K562 (cell line): Measurements from ENCODE around the gene FN1. TPM values are rescaled to one million over a fixed set of nuclear protein-coding genes. Genes with fewer than 3 reads are reported as not detected.

ENCODE experiments used
- KHSRP ChIP-seq: fragments of 450-650 bp; IDR thresholded peaks from 2 replicates; pipeline ENCODE4 v1.6.1; 2017
- REST ChIP-seq, 2 experiments: fragments of 450-650 bp; formaldehyde crosslinking in 1 of 2; IDR thresholded peaks; 2 replicates each; pipeline versions ENCODE4 v1.4.0 to v1.6.1; 2014 to 2020; ENCODE audit warnings: mild to moderate bottlenecking in 2 of 2, borderline replicate concordance in 1 of 2, low read depth in 1 of 2
- TFAP4 ChIP-seq: sonication (generic); formaldehyde crosslinking; IDR thresholded peaks from 2 replicates; pipeline ENCODE4 v1.8.0; 2022; ENCODE audit warnings: missing genetic modification reagents, mild to moderate bottlenecking, moderate library complexity, borderline replicate concordance
- THAP12 ChIP-seq: fragments of 250-450 bp; sonication (Bioruptor Pico); IDR thresholded peaks from 2 replicates; pipeline ENCODE4 v1.9.0; 2021; ENCODE audit warnings: mild to moderate bottlenecking, inconsistent platforms
- ZNF121 ChIP-seq: sonication (generic); formaldehyde crosslinking; conservative IDR thresholded peaks from 2 replicates; pipeline ENCODE4 v1.8.0; 2022; ENCODE audit warnings: missing genetic modification reagents
- polyA plus RNA-seq, 8 experiments: library from polyadenylated mRNA; depleted of rRNA in 4 of 8; stranded (reverse) in 5 of 8; unstranded in 3 of 8; fragments of >200 nt; fragmentation: Nextera tagmentation in 2 of 8; fragmentation: Illumina TruSeq in 1 of 8; extraction: Ambion mirVana in 2 of 8; extraction: Trizol in 1 of 8; gene quantifications; 2 replicates each; pipeline versions ENCODE4 v1.2.1 to v1.2.3, GENCODE V29; 2011 to 2014; ENCODE audit warnings: inconsistent platforms in 1 of 8, missing spikeins in 1 of 8
- total RNA-seq, 7 experiments: library from RNA; depleted of rRNA in 6 of 7; stranded (reverse); fragments of >200 nt in 6 of 7; fragmentation: Illumina TruSeq in 2 of 7; extraction: Trizol in 2 of 7; gene quantifications; 2 replicates each; pipeline versions ENCODE4 v1.2.1 to v1.2.3, GENCODE V29; 2011 to 2021; ENCODE audit warnings: low replicate concordance in 1 of 7

The FN1 gene
- total and polyA plus RNA-seq, 9 of the 15 experiments (the other 6 are each of a cell fraction or from before 2014, with no cell fraction given): 7.4 to 19.1 (median 11.2) TPM

GRCh38 chr2:215476424-215476823 is 40.6 kb upstream of the FN1 start (continued):
- TF ChIP-seq REST (IDR thresholded peaks at IDR 0.05; ENCODE audit: borderline replicate concordance) (no peak), REST (CRISPR knock-in tag; IDR thresholded peaks at IDR 0.05; ENCODE audit: low read depth) (no peak), THAP12 (no peak), TFAP4 (no peak), ZNF121 (no peak), KHSRP (no peak)
- TF ChIP-seq, all 486 proteins: peak for 0
